Measurements from ENCODE around the gene WDR7.

Gene WDR7

DNA sequence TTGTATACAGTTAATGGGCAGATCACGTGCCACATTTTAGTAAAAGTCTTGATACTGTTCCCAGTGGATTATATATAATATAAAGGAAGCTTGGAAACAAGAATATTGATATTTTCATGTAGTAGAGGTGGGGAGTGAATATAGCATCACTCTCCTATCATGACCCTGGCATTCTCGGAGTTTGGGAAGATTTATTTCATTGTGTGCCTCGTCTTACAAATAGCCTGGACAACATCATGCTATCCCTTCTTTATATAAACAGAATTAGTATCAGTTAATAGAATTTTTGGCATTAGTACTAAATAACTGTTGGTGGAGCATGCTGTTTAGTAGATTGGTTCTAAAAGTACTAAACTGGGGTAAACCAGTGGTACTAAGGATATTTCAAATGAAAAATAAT lies 283.7 kb downstream of the WDR7 start:
- Mint-ChIP-seq H3K4me1 (no peaks in the 10 kb centered on the region), H3K27me3 (no peaks in the 10 kb centered on the region), H3K27ac (no peak overlapping the region), H3K9me3 (no peaks in the 10 kb centered on the region), H3K36me3 (peaks cover 24% of the 10 kb centered on the region), H3K4me3 (no peak overlapping the region)

- Mint-ChIP-seq H3K4me3 (no peak overlapping the region), H3K36me3 (peaks cover 24% of the 10 kb centered on the region), H3K27me3 (no peaks in the 10 kb centered on the region), H3K9me3 (no peaks in the 10 kb centered on the region), H3K27ac (no peak overlapping the region), H3K4me1 (no peaks in the 10 kb centered on the region)
These were observed 284.4 kb downstream of the WDR7 start for GRCh38 chr18:56935434-56936040.

GRCh38 chr18:56936457-56936856 lies 285.3 kb downstream of the WDR7 start:
- H3K27ac Mint-ChIP-seq = no peak overlapping the region
- H3K4me1 Mint-ChIP-seq = no peaks in the 10 kb centered on the region
- H3K4me3 Mint-ChIP-seq = no peak overlapping the region
- peaks cover 23% of the 10 kb centered on the region for H3K36me3 Mint-ChIP-seq
- no peaks in the 10 kb centered on the region for H3K9me3 Mint-ChIP-seq
- no peaks in the 10 kb centered on the region for H3K27me3 Mint-ChIP-seq

- no peaks in the 10 kb centered on the region for H3K4me1 Mint-ChIP-seq
- H3K4me3 Mint-ChIP-seq = no peak overlapping the region
- H3K27ac Mint-ChIP-seq = no peak overlapping the region
- peaks cover 20% of the 10 kb centered on the region for H3K36me3 Mint-ChIP-seq
- H3K27me3 Mint-ChIP-seq = no peaks in the 10 kb centered on the region
- no peaks in the 10 kb centered on the region for H3K9me3 Mint-ChIP-seq
These were observed 286.8 kb downstream of the WDR7 start for GRCh38 chr18:56937874-56938430.

DNA sequence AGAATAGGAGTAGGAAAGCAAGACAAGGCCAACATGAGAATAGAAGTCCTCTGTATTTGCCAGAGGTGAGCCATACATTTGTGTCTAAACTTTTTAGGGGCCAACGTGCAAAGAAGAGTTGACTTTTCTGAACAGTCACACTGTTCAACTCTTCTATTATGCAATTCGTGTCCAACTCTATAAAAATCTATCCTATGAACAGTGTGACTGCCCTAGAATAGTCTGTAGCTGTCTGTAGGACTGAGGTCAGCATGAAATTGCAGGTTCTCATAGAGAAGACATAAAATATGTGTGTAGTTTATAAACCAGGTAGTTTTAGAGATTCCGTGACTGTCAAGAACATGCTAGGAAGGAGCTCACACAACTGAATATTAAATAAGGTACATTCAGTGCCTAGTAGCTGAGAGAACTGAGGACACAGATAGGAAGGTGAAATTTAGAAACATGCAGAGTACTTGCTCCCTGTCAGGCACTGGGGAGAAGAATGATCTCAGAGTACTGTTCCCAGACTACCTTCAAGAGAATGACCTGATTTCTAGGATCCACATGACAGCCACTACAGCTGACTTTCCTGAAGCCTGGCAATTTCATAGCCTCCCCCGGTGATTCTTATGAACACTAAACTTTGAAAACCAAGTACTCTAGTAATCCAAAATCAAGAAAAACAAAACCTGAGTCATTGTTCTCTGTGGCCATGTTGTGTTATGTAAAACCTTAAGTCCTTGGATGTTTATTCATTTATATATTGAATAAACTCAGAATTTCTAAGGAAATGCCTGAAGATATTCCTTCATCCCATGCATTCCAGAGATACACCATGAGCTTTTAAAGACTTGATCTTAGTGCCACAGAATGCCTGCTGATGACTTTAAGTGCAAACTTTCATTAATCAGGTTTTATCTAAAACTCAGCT lies 294.3 kb downstream of the WDR7 start:
- Mint-ChIP-seq H3K4me3 (no peak overlapping the region), H3K9me3 (no peaks in the 10 kb centered on the region), H3K27me3 (no peaks in the 10 kb centered on the region), H3K27ac (no peak overlapping the region), H3K36me3 (peaks cover 8% of the 10 kb centered on the region), H3K4me1 (no peaks in the 10 kb centered on the region)

DNA sequence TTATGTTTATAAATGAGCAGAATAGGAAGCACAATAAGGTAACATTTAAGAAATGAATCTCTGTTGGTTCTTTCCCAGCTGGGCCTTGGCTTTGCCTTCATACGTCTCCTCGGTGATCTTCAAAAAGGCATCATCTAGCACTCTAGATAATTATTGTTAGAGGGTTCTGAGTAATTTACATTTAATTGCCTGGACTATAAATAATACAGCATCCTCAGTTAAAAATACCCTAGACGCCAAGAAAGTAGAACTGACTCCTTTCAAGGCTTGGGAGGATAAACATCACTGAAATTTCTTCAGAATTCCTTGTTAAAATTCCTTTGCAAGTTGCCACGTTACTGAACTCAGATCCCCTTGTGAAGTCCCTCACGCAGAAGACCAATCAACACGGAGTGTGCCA lies 296.1 kb downstream of the WDR7 start:
- H3K27ac Mint-ChIP-seq = no peak overlapping the region
- H3K4me3 Mint-ChIP-seq = no peak overlapping the region

GRCh38 chr18:56952026-56952425 lies 300.9 kb downstream of the WDR7 start:
- Mint-ChIP-seq H3K27ac (no peak overlapping the region), H3K36me3 (peaks cover 14% of the 10 kb centered on the region), H3K4me3 (no peak overlapping the region)

More for the DNA sequence above, 296.1 kb downstream of the WDR7 start:
- Mint-ChIP-seq H3K36me3 (peaks cover 9% of the 10 kb centered on the region), H3K27me3 (no peaks in the 10 kb centered on the region), H3K4me1 (no peaks in the 10 kb centered on the region), H3K9me3 (no peaks in the 10 kb centered on the region)

DNA sequence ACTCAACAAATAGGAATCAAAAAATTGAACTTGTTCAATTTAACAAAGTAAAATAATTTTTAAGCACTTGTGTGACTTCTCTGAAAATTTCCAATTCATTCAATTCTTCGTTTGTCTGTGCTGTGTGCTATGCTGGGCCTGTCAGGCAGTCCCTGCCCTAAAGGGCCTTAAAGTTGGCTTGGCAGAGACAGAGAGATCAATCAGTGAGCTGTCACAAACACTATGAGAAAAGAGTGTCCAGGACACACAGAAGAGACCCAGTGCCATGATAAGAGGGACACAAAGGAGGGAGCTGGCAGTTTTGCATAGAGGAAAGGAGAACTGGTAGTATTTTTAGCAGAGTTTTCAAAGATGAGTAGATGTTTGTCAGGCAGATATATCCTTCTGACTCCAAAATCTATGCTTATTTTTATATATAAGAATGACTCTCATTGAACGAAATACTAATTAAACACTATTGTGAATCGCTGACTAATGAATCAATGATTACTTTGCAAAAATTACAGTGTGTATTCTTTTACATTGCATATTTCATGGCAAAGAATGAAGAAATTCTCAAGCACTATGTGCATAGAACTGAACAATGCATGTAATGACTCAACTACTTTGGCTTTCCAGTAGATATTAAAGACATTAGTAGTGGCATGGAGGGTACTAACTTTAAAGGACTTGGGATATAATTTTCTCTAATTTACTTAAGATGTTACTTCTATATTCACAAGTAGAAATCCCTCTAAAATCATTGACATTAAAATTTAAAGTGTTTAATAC lies 302.5 kb downstream of the WDR7 start:
- H3K36me3 Mint-ChIP-seq = peaks cover 15% of the 10 kb centered on the region
- H3K27me3 Mint-ChIP-seq = no peaks in the 10 kb centered on the region
- no peak overlapping the region for H3K27ac Mint-ChIP-seq
- H3K4me3 Mint-ChIP-seq = no peak overlapping the region
- H3K9me3 Mint-ChIP-seq = no peaks in the 10 kb centered on the region
- no peaks in the 10 kb centered on the region for H3K4me1 Mint-ChIP-seq

More at GRCh38 chr18:56952026-56952425, 300.9 kb downstream of the WDR7 start:
- H3K4me1 Mint-ChIP-seq = no peaks in the 10 kb centered on the region
- H3K27me3 Mint-ChIP-seq = no peaks in the 10 kb centered on the region
- no peaks in the 10 kb centered on the region for H3K9me3 Mint-ChIP-seq

- H3K27me3 Mint-ChIP-seq = no peaks in the 10 kb centered on the region
- no peak overlapping the region for H3K4me3 Mint-ChIP-seq
- H3K4me1 Mint-ChIP-seq = no peaks in the 10 kb centered on the region
- no peaks in the 10 kb centered on the region for H3K9me3 Mint-ChIP-seq
- H3K36me3 Mint-ChIP-seq = peaks cover 18% of the 10 kb centered on the region
- no peak overlapping the region for H3K27ac Mint-ChIP-seq
These were observed 304.3 kb downstream of the WDR7 start for GRCh38 chr18:56955490-56955889.

GRCh38 chr18:56959120-56959519 lies 308.0 kb downstream of the WDR7 start:
- Mint-ChIP-seq H3K4me1 (no peaks in the 10 kb centered on the region), H3K9me3 (no peaks in the 10 kb centered on the region), H3K27ac (no peak overlapping the region), H3K36me3 (peaks cover 24% of the 10 kb centered on the region), H3K4me3 (no peak overlapping the region), H3K27me3 (no peaks in the 10 kb centered on the region)

GRCh38 chr18:56962322-56962721 lies 311.2 kb downstream of the WDR7 start:
- Mint-ChIP-seq H3K4me3 (no peak overlapping the region), H3K36me3 (peaks cover 35% of the 10 kb centered on the region), H3K4me1 (no peaks in the 10 kb centered on the region), H3K27me3 (no peaks in the 10 kb centered on the region), H3K9me3 (no peaks in the 10 kb centered on the region), H3K27ac (no peak overlapping the region)

DNA sequence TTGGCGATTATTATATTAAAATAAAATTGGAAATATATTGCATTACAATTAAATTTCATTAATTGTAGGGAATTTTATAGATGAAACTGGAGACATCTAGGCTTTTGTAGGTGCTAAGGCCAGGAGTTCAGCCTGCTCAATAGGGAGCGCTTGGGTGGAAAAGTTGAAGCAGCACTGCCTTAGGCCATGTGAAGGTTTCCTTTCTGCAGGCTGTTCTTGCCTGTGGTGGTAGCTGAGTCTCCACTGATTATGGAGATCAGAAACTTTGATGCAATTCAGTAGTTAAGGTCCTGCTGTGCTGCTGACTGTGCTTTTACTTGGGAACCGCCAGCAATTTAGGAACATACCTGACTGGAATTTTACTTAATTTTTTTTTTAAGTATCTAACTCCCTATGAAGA lies 315.9 kb downstream of the WDR7 start:
- no peak overlapping the region for H3K4me3 Mint-ChIP-seq
- peaks cover 42% of the 10 kb centered on the region for H3K36me3 Mint-ChIP-seq
- no peak overlapping the region for H3K27ac Mint-ChIP-seq
- no peaks in the 10 kb centered on the region for H3K27me3 Mint-ChIP-seq
- no peaks in the 10 kb centered on the region for H3K9me3 Mint-ChIP-seq
- H3K4me1 Mint-ChIP-seq = no peaks in the 10 kb centered on the region

GRCh38 chr18:56973487-56973886 lies 322.3 kb downstream of the WDR7 start:
- Mint-ChIP-seq H3K4me1 (no peaks in the 10 kb centered on the region), H3K9me3 (no peaks in the 10 kb centered on the region), H3K36me3 (peaks cover 28% of the 10 kb centered on the region), H3K27ac (no peak overlapping the region), H3K27me3 (no peaks in the 10 kb centered on the region), H3K4me3 (no peak overlapping the region)

DNA sequence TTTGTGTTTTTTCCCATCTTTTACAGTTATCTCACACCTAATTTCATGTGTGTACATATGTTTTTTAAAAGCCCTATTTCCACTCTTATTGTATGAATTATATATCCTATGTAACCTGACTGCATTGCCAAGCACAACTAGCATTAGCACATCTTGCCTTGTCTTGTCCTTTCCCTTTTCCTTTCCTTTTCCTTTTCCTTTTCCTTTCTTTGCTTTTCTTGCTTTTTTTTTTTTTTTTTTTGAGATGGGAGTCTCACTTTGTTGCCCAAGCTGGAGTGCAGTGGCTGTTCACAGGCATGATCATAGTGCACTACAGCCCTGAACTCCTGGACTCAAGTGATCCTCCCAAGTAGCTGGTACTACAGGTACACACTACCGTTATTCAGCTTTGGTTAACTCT lies 323.0 kb downstream of the WDR7 start:
- H3K27ac Mint-ChIP-seq = peak overlapping the region; percentile 5
- no peaks in the 10 kb centered on the region for H3K9me3 Mint-ChIP-seq
- H3K4me3 Mint-ChIP-seq = no peak overlapping the region
- H3K27me3 Mint-ChIP-seq = no peaks in the 10 kb centered on the region
- H3K4me1 Mint-ChIP-seq = no peaks in the 10 kb centered on the region
- H3K36me3 Mint-ChIP-seq = peaks cover 25% of the 10 kb centered on the region

- Mint-ChIP-seq H3K27me3 (no peaks in the 10 kb centered on the region), H3K9me3 (no peaks in the 10 kb centered on the region), H3K27ac (no peak overlapping the region), H3K4me1 (no peaks in the 10 kb centered on the region), H3K36me3 (peaks cover 21% of the 10 kb centered on the region), H3K4me3 (no peak overlapping the region)
These were observed 324.1 kb downstream of the WDR7 start for GRCh38 chr18:56975276-56975675.
